Transverse colon (tissue), 4 donors: Measurements from ENCODE around the gene TLX2. TPM values are rescaled to one million over a fixed set of nuclear protein-coding genes. Genes with fewer than 3 reads are reported as not detected.
A peak's percentile ranks its signal among the peaks of the same experiment; 100 is the strongest.
"Not testable (repeated sequence)": the region's sequence is repeated elsewhere in the genome, so short reads cannot be mapped to it uniquely, and the experiment has no call there.

Source experiments
- DNase-seq: peaks from one replicate; pipeline ENCODE4 v3.0.0-alpha.2; 2019
- H3K27ac ChIP-seq, 4 donors: fragments of 200-600 bp; sonication (generic); 2 replicates each; pipeline ENCODE4 v1.5.1; 2016 to 2018; ENCODE audit warnings: inconsistent platforms in 4 of 4
- H3K27me3 ChIP-seq: fragments of 200-600 bp; sonication (generic); 2 replicates; pipeline ENCODE4 v1.5.1; 2017; ENCODE audit warnings: inconsistent platforms
- H3K36me3 ChIP-seq, 4 donors: fragments of 200-600 bp; sonication (generic); 2 replicates each; pipeline ENCODE4 v1.5.1; 2017 to 2019; ENCODE audit warnings: inconsistent platforms in 4 of 4
- H3K4me1 ChIP-seq, 4 donors: fragments of 200-600 bp; sonication (generic); 2 replicates each; pipeline ENCODE4 v1.5.1; 2017 to 2020; ENCODE audit warnings: inconsistent platforms in 4 of 4
- H3K4me3 ChIP-seq, 4 donors: fragments of 200-600 bp; sonication (generic); 1 replicate in 1 of 4; 2 replicates in 3 of 4; pipeline versions ENCODE4 v1.5.1 to v1.6.1; 2017 to 2019; ENCODE audit warnings: inconsistent platforms in 4 of 4
- H3K9me3 ChIP-seq, 2 donors: fragments of 200-600 bp; sonication (generic); 2 replicates each; pipeline ENCODE4 v1.5.1; 2017 to 2019; ENCODE audit warnings: inconsistent platforms in 2 of 2
- EP300 ChIP-seq: sonication (generic); formaldehyde crosslinking; IDR thresholded peaks from one replicate; pipeline ENCODE4 v1.6.1; 2017; ENCODE audit warnings: antibody characterized with exemption, low read depth
- POLR2A ChIP-seq: fragments of 450-650 bp; IDR thresholded peaks from one replicate; pipeline ENCODE4 v1.6.1; 2016; ENCODE audit warnings: antibody characterized with exemption, mild to moderate bottlenecking, moderate library complexity
- POLR2AphosphoS5 ChIP-seq, 3 donors: sonication (generic); formaldehyde crosslinking; IDR thresholded peaks; one replicate each; pipeline ENCODE4 v1.6.1; 2016; ENCODE audit warnings: antibody characterized with exemption in 3 of 3
- WGBS, 2 donors: methylation state at CpG; one replicate each; pipeline ENCODE4 v1.1.5; 2018; ENCODE audit warnings: low coverage in 1 of 2; 5-methylcytosine and 5-hydroxymethylcytosine counted together
- in situ Hi-C, 4 donors: fragments of 200-750 bp; cut with MboI; loops; one replicate each; pipeline versions ENCODE4 v1.15.0 to v1.15.1; 2017; ENCODE audit warnings: low sequenced_read_pairs in 3 of 4, low pct_ligation_motif_present in 1 of 4, low pct_unique_long_range_greater_than_20kb in 1 of 4
- intact Hi-C: fragments of 100-400 bp; cut with DNase I; formaldehyde crosslinking; loops from one replicate; pipeline ENCODE4 v1.15.1; 2023; ENCODE audit warnings: low total_unique reads
- total RNA-seq, 4 donors: library from RNA; depleted of rRNA; stranded (reverse); fragments of >200 nt; gene quantifications; one replicate each; pipeline ENCODE4 v1.1.0, GENCODE V29; 2016
- TF ChIP-seq, protein P1 (sequence below), 5 experiments: fragments of 200-600 bp in 3 of 5; fragments of 450-650 bp in 2 of 5; sonication (generic) in 3 of 5; IDR thresholded peaks; 1 replicate in 2 of 5; 2 replicates in 3 of 5; pipeline ENCODE4 v1.5.1; 2016 to 2017; ENCODE audit warnings: antibody characterized with exemption in 5 of 5, inconsistent platforms in 3 of 5, mild to moderate bottlenecking in 2 of 5, moderate library complexity in 1 of 5

TLX2 gene
- total RNA-seq, 4 donors from 2014 or later, result 0.96 to 2.5 TPM; not detected in 2

DNA sequence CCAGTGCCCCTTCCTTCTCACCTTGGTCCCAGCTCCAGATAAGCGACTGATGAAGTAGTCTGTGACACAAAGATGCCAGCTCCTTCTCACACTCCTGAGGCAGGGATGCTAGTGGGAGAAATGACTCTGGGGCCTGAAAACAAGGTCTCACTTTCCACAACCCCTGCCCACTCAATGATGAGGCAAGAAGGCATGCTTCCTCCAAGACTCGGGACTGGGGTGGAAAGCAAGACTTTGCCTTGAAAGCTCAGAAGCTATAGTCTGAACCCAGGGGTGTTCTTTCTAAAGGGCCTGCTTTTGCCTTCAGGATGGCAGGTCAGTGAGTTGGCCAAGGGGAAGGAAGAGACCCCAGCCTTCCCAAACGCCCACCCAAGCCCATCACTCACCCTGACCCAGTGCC, 32.8 kb upstream of the TLX2 start:
- no peaks in the 10 kb centered on the region for H3K9me3 ChIP-seq
- in situ Hi-C loops (loop anchor here in 3 of 4 donors (10.0 to 25.0 kb wide), 2 partner anchors 103 to 106 kb away; no protein-coding TSS in a partner anchor), intact Hi-C loops (loop anchor here (5.0 kb wide), 1 partner anchor 106 kb away; no protein-coding TSS in a partner anchor)
- TF ChIP-seq EP300 (no peak), POLR2A (no peak), POLR2AphosphoS5 (IDR thresholded peaks at IDR 0.05) (no peak)
- TF ChIP-seq, protein P1, sequence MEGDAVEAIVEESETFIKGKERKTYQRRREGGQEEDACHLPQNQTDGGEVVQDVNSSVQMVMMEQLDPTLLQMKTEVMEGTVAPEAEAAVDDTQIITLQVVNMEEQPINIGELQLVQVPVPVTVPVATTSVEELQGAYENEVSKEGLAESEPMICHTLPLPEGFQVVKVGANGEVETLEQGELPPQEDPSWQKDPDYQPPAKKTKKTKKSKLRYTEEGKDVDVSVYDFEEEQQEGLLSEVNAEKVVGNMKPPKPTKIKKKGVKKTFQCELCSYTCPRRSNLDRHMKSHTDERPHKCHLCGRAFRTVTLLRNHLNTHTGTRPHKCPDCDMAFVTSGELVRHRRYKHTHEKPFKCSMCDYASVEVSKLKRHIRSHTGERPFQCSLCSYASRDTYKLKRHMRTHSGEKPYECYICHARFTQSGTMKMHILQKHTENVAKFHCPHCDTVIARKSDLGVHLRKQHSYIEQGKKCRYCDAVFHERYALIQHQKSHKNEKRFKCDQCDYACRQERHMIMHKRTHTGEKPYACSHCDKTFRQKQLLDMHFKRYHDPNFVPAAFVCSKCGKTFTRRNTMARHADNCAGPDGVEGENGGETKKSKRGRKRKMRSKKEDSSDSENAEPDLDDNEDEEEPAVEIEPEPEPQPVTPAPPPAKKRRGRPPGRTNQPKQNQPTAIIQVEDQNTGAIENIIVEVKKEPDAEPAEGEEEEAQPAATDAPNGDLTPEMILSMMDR (IDR thresholded peaks at IDR 0.05), result no peak
- peaks cover 0 to 9% (median 4%) of the 10 kb centered on the region in 4 donors for H3K36me3 ChIP-seq
- DNase-seq, result no peak
- 53% methylated on average over 3 of the region's 3 CpGs; no CpG with 5 or more reads in 1 of the 2 donors for WGBS, 2 donors
- H3K4me3 ChIP-seq, result peak overlapping the region; percentile 72 to 88 (median 82)
- H3K4me1 ChIP-seq, result peaks cover 15 to 29% (median 23%) of the 10 kb centered on the region in 4 donors
- no peaks in the 10 kb centered on the region for H3K27me3 ChIP-seq
- H3K27ac ChIP-seq, result peak overlapping the region; percentile 88 to 97 (median 94)

DNA sequence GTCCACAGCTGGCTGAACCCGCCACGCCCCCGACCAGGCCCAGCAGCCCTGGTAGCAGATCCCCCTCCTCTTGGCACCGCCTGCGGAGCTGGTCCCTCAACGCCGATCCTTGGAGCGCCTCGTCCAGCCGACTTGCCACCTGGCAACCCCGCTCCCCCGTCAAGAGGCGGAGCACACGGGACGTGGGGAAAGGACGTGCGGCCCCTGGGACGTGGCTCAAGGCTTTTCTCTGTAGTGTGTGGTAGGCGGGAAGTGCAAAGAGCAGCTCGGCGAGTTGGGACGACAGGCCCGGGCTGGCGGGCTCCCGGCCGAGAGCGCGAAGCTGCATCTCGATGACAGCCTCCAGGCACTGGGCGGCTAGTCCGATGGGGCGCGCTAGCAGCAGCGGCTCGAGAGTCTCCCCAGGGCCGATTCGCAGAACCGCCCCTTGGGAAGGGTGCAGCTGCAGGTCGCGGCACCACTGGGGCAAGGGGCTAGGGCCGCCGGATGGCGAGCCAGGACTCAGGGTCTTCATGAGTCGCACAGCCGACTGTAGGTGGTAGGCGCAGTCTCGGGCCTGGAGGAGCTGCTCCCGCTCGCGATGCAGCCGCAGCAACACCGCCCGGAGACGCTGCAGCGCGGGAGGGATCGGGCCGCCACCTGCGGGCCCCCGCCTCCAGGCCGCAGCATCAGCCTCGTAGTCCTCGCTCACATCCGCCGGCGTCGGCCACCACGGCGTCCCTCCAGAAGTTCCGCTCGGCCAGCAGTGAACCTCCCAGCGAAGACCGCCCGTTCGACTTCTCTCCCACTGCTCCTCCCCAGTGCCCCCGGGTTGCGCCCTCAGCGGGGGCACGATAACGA, 32.1 kb upstream of the TLX2 start:
- peak overlapping the region; percentile 88 to 97 (median 94) for H3K27ac ChIP-seq
- DNase-seq, result peak; percentile 35
- intact Hi-C loops (loop anchor here (2.0 to 5.0 kb wide), 2 partner anchors 49 to 105 kb away; no protein-coding TSS in a partner anchor), in situ Hi-C loops (loop anchor here in 3 of 4 donors (10.0 to 25.0 kb wide), 2 partner anchors 103 to 105 kb away; no protein-coding TSS in a partner anchor)
- H3K27me3 ChIP-seq, result no peaks in the 10 kb centered on the region
- WGBS, 2 donors, result 2% methylated on average over 66 of the region's 80 CpGs; no CpG with 5 or more reads in 1 of the 2 donors
- peaks cover 15 to 29% (median 23%) of the 10 kb centered on the region in 4 donors for H3K4me1 ChIP-seq
- peak overlapping the region; percentile 72 to 88 (median 82) for H3K4me3 ChIP-seq
- H3K9me3 ChIP-seq, result no peaks in the 10 kb centered on the region
- peaks cover 0 to 11% (median 4%) of the 10 kb centered on the region in 4 donors for H3K36me3 ChIP-seq
- TF ChIP-seq POLR2AphosphoS5 (IDR thresholded peaks at IDR 0.05) (no peak), EP300 (no peak), POLR2A (no peak)
- TF ChIP-seq, protein P1 (IDR thresholded peaks at IDR 0.05), result no peak

DNA sequence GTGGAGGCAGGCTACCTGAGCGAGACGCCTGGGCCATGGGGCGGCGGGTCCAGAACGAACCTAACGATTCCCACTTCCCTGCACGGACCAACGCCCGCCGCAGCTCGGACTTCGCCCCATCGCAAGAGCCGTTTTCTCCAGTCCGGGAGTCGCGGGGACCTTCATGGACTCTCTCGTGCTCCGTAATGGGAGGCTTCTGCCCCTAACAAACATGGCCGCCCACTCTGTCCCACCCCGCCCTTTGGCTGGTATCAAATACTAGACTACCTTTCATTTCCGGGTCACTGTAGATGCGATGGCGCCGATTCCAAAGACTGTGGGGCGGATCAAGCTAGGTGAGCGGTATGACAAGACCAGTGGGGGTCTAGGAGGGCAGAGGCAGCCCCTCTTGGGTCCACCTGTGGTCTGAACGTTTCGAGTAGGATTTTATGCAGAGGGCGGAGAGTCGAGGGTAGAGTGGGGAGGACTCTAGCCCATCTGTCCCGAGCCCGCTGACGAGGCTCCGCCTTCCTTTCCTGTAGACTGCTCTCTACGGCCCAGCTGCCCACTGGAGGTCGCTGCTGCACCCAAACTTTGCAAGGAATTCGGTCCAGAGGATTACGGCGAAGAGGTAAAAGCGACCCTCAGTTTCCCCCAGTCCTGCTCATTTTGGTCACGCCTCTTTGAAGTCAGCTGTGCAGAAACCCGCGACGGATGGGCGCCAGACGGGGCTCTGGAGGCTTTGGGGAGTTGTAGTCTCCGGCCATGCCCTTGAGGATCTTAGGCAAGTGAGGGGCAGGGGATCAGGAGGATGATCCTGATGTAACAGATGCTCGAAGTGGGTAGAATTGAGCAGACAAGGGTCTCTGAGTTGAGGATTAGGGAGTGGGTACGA, 31.2 kb upstream of the TLX2 start, which contains the start of the genes CCDC142 and TTC31:
TSS of gene CCDC142 (minus strand) at position 198 of the 874 bp plus-strand sequence. CDS start at position 37, 161 bp downstream.
TSS of gene TTC31 (plus strand) at position 281 of the 874 bp plus-strand sequence. CDS start at position 296, 15 bp downstream.
- peaks cover 0 to 11% (median 4%) of the 10 kb centered on the region in 4 donors for H3K36me3 ChIP-seq
- DNase-seq, result peak; percentile 97
- peak within 1 kb of the TSS; percentile 72 to 88 (median 82) for H3K4me3 ChIP-seq
- intact Hi-C loops, result loop anchor here (2.0 to 5.0 kb wide), 2 partner anchors 48 to 104 kb away; no protein-coding TSS in a partner anchor
- in situ Hi-C loops, result loop anchor here in 3 of 4 donors (10.0 to 25.0 kb wide), 2 partner anchors 102 to 104 kb away; no protein-coding TSS in a partner anchor
- no peaks in the 10 kb centered on the region for H3K27me3 ChIP-seq
- peaks cover 15 to 29% (median 23%) of the 10 kb centered on the region in 4 donors for H3K4me1 ChIP-seq
- 0% methylated on average over 1 to 19 of the region's 50 CpGs for WGBS, 2 donors
- H3K9me3 ChIP-seq, result no peaks in the 10 kb centered on the region
- peak within 1 kb of the TSS; percentile 88 to 97 (median 94) for H3K27ac ChIP-seq
- TF ChIP-seq POLR2AphosphoS5 (IDR thresholded peaks at IDR 0.05), result peak; percentile 61 to 81 (median 66)
- TF ChIP-seq POLR2A, result peak; percentile 79
- no peak for TF ChIP-seq EP300
- TF ChIP-seq, protein P1 (IDR thresholded peaks at IDR 0.05), result peak; percentile 82 to 94 (median 88)

- in situ Hi-C loops, result loop anchor here in 3 of 4 donors (10.0 to 25.0 kb wide), 2 partner anchors 101 to 104 kb away; no protein-coding TSS in a partner anchor
- H3K9me3 ChIP-seq, DNase-seq, H3K27me3 ChIP-seq: not testable (repeated sequence)
- Histone ChIP-seq H3K36me3 (peaks cover 0 to 11% (median 4%) of the 10 kb centered on the region in 4 donors), H3K4me1 (peaks cover 15 to 29% (median 23%) of the 10 kb centered on the region in 4 donors), H3K27ac (peak overlapping the region in 3 of 4 donors; percentile 93 to 97 (median 94)), H3K4me3 (peak overlapping the region; percentile 72 to 88 (median 82))
- intact Hi-C loops, result loop anchor here (2.0 to 5.0 kb wide), 3 partner anchors 23 to 104 kb away; partner anchors contain the start of gene PCGF1
- 82 to 88% methylated on average over 16 to 19 of the region's 19 CpGs for WGBS, 2 donors
These were observed 30.5 kb upstream of the TLX2 start for GRCh38 chr2:74483675-74484164.
